Neutrophil (primary cell): ENCODE measurements around the gene DNAJC4.

Experiments
- H3K27ac ChIP-seq: fragments of 200-600 bp; sonication (generic); 2 replicates; pipeline ENCODE4 v1.5.1; 2016; ENCODE audit warnings: mild to moderate bottlenecking, moderate library complexity
- H3K27me3 ChIP-seq: fragments of 200-600 bp; sonication (generic); 2 replicates; pipeline ENCODE4 v1.6.0; 2016; ENCODE audit warnings: mild to moderate bottlenecking
- H3K36me3 ChIP-seq: fragments of 200-600 bp; sonication (generic); 2 replicates; pipeline ENCODE4 v1.5.1; 2017
- H3K4me1 ChIP-seq, 2 experiments: fragments of 200-600 bp in 1 of 2; sonication (generic) in 1 of 2; 1 replicate in 1 of 2; 2 replicates in 1 of 2; pipeline versions ENCODE4 v1.5.1 to v1.6.1; 2013 to 2016; ENCODE audit warnings: low read depth in 1 of 2, low read length in 1 of 2, mild to moderate bottlenecking in 1 of 2, moderate library complexity in 1 of 2; ENCODE audit not compliant: control insufficient read depth in 1 of 2, insufficient read depth in 1 of 2
- H3K4me3 ChIP-seq, 2 experiments: fragments of 200-600 bp in 1 of 2; sonication (generic) in 1 of 2; 1 replicate in 1 of 2; 2 replicates in 1 of 2; pipeline ENCODE4 v1.5.1; 2013 to 2016; ENCODE audit warnings: low read depth in 1 of 2, low read length in 1 of 2, mild to moderate bottlenecking in 1 of 2, moderate library complexity in 1 of 2
- H3K9me3 ChIP-seq: fragments of 200-600 bp; sonication (generic); 2 replicates; pipeline ENCODE4 v1.5.1; 2016
- CTCF ChIP-seq: fragments of 200-600 bp; sonication (generic); IDR thresholded peaks from 2 replicates; pipeline ENCODE4 v1.5.1; 2016; ENCODE audit warnings: antibody characterized with exemption

The DNAJC4 gene

GRCh38 chr11:64268893-64269539, 38.7 kb downstream of the DNAJC4 start:
- H3K9me3 ChIP-seq: no peaks in the 10 kb centered on the region
- H3K4me3 ChIP-seq: peak overlapping the region; percentile 96 to 99
- TF ChIP-seq CTCF: no peak
- H3K4me1 ChIP-seq: peaks cover 36% of the 10 kb centered on the region in 2 experiments
- H3K36me3 ChIP-seq: peaks cover 25% of the 10 kb centered on the region
- H3K27me3 ChIP-seq: no peaks in the 10 kb centered on the region
- H3K27ac ChIP-seq: peak overlapping the region; percentile 98

GRCh38 chr11:64269540-64270220, 39.3 kb downstream of the DNAJC4 start:
- H3K27ac ChIP-seq: peak overlapping the region; percentile 98
- no peak for TF ChIP-seq CTCF
- peaks cover 36% of the 10 kb centered on the region in 2 experiments for H3K4me1 ChIP-seq
- H3K36me3 ChIP-seq: peaks cover 20% of the 10 kb centered on the region
- H3K27me3 ChIP-seq: no peaks in the 10 kb centered on the region
- H3K9me3 ChIP-seq: no peaks in the 10 kb centered on the region
- H3K4me3 ChIP-seq: peak overlapping the region; percentile 96 to 99

GRCh38 chr11:64275031-64275800, 44.9 kb downstream of the DNAJC4 start:
- no peak overlapping the region for H3K27ac ChIP-seq
- no peak overlapping the region for H3K4me3 ChIP-seq
- H3K9me3 ChIP-seq: no peaks in the 10 kb centered on the region
- peaks cover 14 to 17% of the 10 kb centered on the region in 2 experiments for H3K4me1 ChIP-seq
- H3K36me3 ChIP-seq: peaks cover 38% of the 10 kb centered on the region
- H3K27me3 ChIP-seq: no peaks in the 10 kb centered on the region
- no peak for TF ChIP-seq CTCF

GRCh38 chr11:64275841-64276240, 45.5 kb downstream of the DNAJC4 start:
- TF ChIP-seq CTCF: no peak
- Histone ChIP-seq H3K27me3 (no peaks in the 10 kb centered on the region), H3K27ac (no peak overlapping the region), H3K36me3 (peaks cover 38% of the 10 kb centered on the region), H3K9me3 (no peaks in the 10 kb centered on the region), H3K4me3 (no peak overlapping the region), H3K4me1 (peaks cover 9 to 11% of the 10 kb centered on the region in 2 experiments)

GRCh38 chr11:64276653-64277431, 46.5 kb downstream of the DNAJC4 start:
- Histone ChIP-seq H3K9me3 (no peaks in the 10 kb centered on the region), H3K27ac (no peak overlapping the region), H3K36me3 (peaks cover 40% of the 10 kb centered on the region), H3K27me3 (no peaks in the 10 kb centered on the region), H3K4me1 (peaks cover 2 to 5% of the 10 kb centered on the region in 2 experiments), H3K4me3 (no peak overlapping the region)
- no peak for TF ChIP-seq CTCF
